ENCODE results near the gene FGF3.

The FGF3 gene

GRCh38 chr11:69819541-69820070 lies 390 bp upstream of the FGF3 start:
- H3K9ac ChIP-seq = no peak overlapping the region
- H3K9me3 ChIP-seq (ENCODE audit: control insufficient read depth, low read length) = no peaks in the 10 kb centered on the region
- H3K79me2 ChIP-seq = no peaks in the 10 kb centered on the region
- no peaks in the 10 kb centered on the region for H3K4me1 ChIP-seq
- H2AFZ ChIP-seq = no peak overlapping the region
- H3K27ac ChIP-seq = no peak overlapping the region
- no peak overlapping the region for H3K4me2 ChIP-seq (ENCODE audit: low read length)
- H3K27me3 ChIP-seq (ENCODE audit: control insufficient read depth, insufficient read depth, low read length) = no peaks in the 10 kb centered on the region
- H3K4me3 ChIP-seq (ENCODE audit: low read depth, low read length) = no peak overlapping the region
- no peak for TF ChIP-seq CTCF (IDR thresholded peaks at IDR 0.05)
- no peaks in the 10 kb centered on the region for H3K36me3 ChIP-seq (ENCODE audit: control insufficient read depth, insufficient read depth, low read length)

GRCh38 chr11:69818231-69818602 lies 999 bp downstream of the FGF3 start:
- no peaks in the 10 kb centered on the region for H3K79me2 ChIP-seq
- H3K9ac ChIP-seq = no peak overlapping the region
- no peaks in the 10 kb centered on the region for H3K9me3 ChIP-seq (ENCODE audit: control insufficient read depth, low read length)
- H3K4me2 ChIP-seq (ENCODE audit: low read length) = no peak overlapping the region
- no peaks in the 10 kb centered on the region for H3K4me1 ChIP-seq
- H3K27me3 ChIP-seq (ENCODE audit: control insufficient read depth, insufficient read depth, low read length) = no peaks in the 10 kb centered on the region
- no peak overlapping the region for H3K27ac ChIP-seq
- no peaks in the 10 kb centered on the region for H3K36me3 ChIP-seq (ENCODE audit: control insufficient read depth, insufficient read depth, low read length)
- no peak for TF ChIP-seq CTCF (IDR thresholded peaks at IDR 0.05)
- no peak overlapping the region for H2AFZ ChIP-seq
- H3K4me3 ChIP-seq (ENCODE audit: low read depth, low read length) = no peak overlapping the region

GRCh38 chr11:69817265-69818230 lies 1.7 kb downstream of the FGF3 start:
- Histone ChIP-seq H3K27ac (no peak overlapping the region), H2AFZ (no peak overlapping the region), H3K9me3 (ENCODE audit: control insufficient read depth, low read length) (no peaks in the 10 kb centered on the region), H3K79me2 (no peaks in the 10 kb centered on the region), H3K4me2 (ENCODE audit: low read length) (no peak overlapping the region), H3K4me3 (ENCODE audit: low read depth, low read length) (no peak overlapping the region), H3K27me3 (ENCODE audit: control insufficient read depth, insufficient read depth, low read length) (no peaks in the 10 kb centered on the region), H3K4me1 (no peaks in the 10 kb centered on the region), H3K9ac (no peak overlapping the region), H3K36me3 (ENCODE audit: control insufficient read depth, insufficient read depth, low read length) (no peaks in the 10 kb centered on the region)
- no peak for TF ChIP-seq CTCF (IDR thresholded peaks at IDR 0.05)

- Histone ChIP-seq H3K79me2 (no peaks in the 10 kb centered on the region), H3K9me3 (ENCODE audit: control insufficient read depth, low read length) (no peaks in the 10 kb centered on the region), H3K4me2 (ENCODE audit: low read length) (no peak overlapping the region), H3K27me3 (ENCODE audit: control insufficient read depth, insufficient read depth, low read length) (no peaks in the 10 kb centered on the region), H3K36me3 (ENCODE audit: control insufficient read depth, insufficient read depth, low read length) (no peaks in the 10 kb centered on the region), H3K4me1 (no peaks in the 10 kb centered on the region), H3K9ac (no peak overlapping the region), H3K27ac (no peak overlapping the region), H2AFZ (no peak overlapping the region), H3K4me3 (ENCODE audit: low read depth, low read length) (no peak overlapping the region)
- no peak for TF ChIP-seq CTCF (IDR thresholded peaks at IDR 0.05)
Measured at GRCh38 chr11:69816671-69817070, 2.5 kb downstream of the FGF3 start.

Measured in parathyroid adenoma (tissue), 2 donors.